H9 (cell line): ENCODE results near the gene PRDM8. TPM values are rescaled to one million over a fixed set of nuclear protein-coding genes. Genes with fewer than 3 reads are reported as not detected.

Experiments
- DNase-seq: peaks from one replicate; pipeline ENCODE4 v3.0.0-alpha.2; 2017
- H2AFZ ChIP-seq: one replicate; pipeline ENCODE4 v1.6.1; 2013; ENCODE audit warnings: mild to moderate bottlenecking, low read length, control low read depth, moderate library complexity
- H2AK5ac ChIP-seq: 2 replicates; pipeline ENCODE4 v1.6.1; 2013; ENCODE audit warnings: low read length, control low read depth, mixed read lengths; ENCODE audit not compliant: insufficient read length
- H2BK120ac ChIP-seq: one replicate; pipeline ENCODE4 v1.6.1; 2013; ENCODE audit warnings: low read depth, mild to moderate bottlenecking, low read length, control low read depth, inconsistent platforms; ENCODE audit not compliant: poor library complexity, severe bottlenecking
- H2BK12ac ChIP-seq: 2 replicates; pipeline ENCODE4 v1.6.1; 2013; ENCODE audit warnings: low read length, control low read depth, mixed read lengths, low read depth; ENCODE audit not compliant: insufficient read length
- H2BK15ac ChIP-seq: 2 replicates; pipeline ENCODE4 v1.6.1; 2013; ENCODE audit warnings: low read depth, low read length, control low read depth
- H2BK20ac ChIP-seq: one replicate; pipeline ENCODE4 v1.6.1; 2013; ENCODE audit warnings: low read depth, mild to moderate bottlenecking, low read length, control low read depth, inconsistent platforms; ENCODE audit not compliant: poor library complexity, severe bottlenecking
- H2BK5ac ChIP-seq: 2 replicates; pipeline ENCODE4 v1.6.1; 2013; ENCODE audit warnings: low read length, control low read depth, mixed read lengths; ENCODE audit not compliant: insufficient read length
- H3K14ac ChIP-seq: 2 replicates; pipeline ENCODE4 v1.6.1; 2013; ENCODE audit warnings: low read length, control low read depth; ENCODE audit not compliant: insufficient read depth
- H3K18ac ChIP-seq: 2 replicates; pipeline ENCODE4 v1.6.1; 2013; ENCODE audit warnings: low read depth, mild to moderate bottlenecking, mixed read lengths, low read length, control low read depth; ENCODE audit not compliant: insufficient read length
- H3K23ac ChIP-seq: 2 replicates; pipeline ENCODE4 v1.6.1; 2013; ENCODE audit warnings: low read length, control low read depth, mixed read lengths, low read depth; ENCODE audit not compliant: insufficient read length
- H3K23me2 ChIP-seq: 2 replicates; pipeline ENCODE4 v1.6.1; 2013; ENCODE audit warnings: low read depth, mild to moderate bottlenecking, mixed read lengths, low read length, control low read depth; ENCODE audit not compliant: insufficient read length, poor library complexity, severe bottlenecking
- H3K27ac ChIP-seq: 2 replicates; pipeline ENCODE4 v1.5.1; 2013; ENCODE audit warnings: low read length, control low read depth, mixed read lengths, low read depth; ENCODE audit not compliant: insufficient read length
- H3K27me3 ChIP-seq: 2 replicates; pipeline ENCODE4 v1.6.1; 2013; ENCODE audit warnings: low read length, control low read depth, inconsistent platforms; ENCODE audit not compliant: insufficient read depth
- H3K4ac ChIP-seq: 2 replicates; pipeline ENCODE4 v1.6.1; 2013; ENCODE audit warnings: low read depth, mild to moderate bottlenecking, control low read depth, inconsistent platforms, low read length, moderate library complexity
- H3K4me1 ChIP-seq: 2 replicates; pipeline ENCODE4 v1.6.1; 2013; ENCODE audit warnings: low read length, control low read depth, inconsistent platforms; ENCODE audit not compliant: insufficient read depth
- H3K4me2 ChIP-seq: 2 replicates; pipeline ENCODE4 v1.6.1; 2013; ENCODE audit warnings: low read length, control low read depth, mixed read lengths; ENCODE audit not compliant: insufficient read length, insufficient read depth
- H3K56ac ChIP-seq: 2 replicates; pipeline ENCODE4 v1.6.1; 2013; ENCODE audit warnings: low read depth, mild to moderate bottlenecking, mixed read lengths, low read length, control low read depth; ENCODE audit not compliant: insufficient read length
- H3K79me1 ChIP-seq: 2 replicates; pipeline ENCODE4 v1.6.1; 2013; ENCODE audit warnings: low read depth, mild to moderate bottlenecking, moderate library complexity, low read length, control low read depth, inconsistent platforms; ENCODE audit not compliant: insufficient read depth, poor library complexity, severe bottlenecking
- H3K79me2 ChIP-seq: 2 replicates; pipeline ENCODE4 v1.6.1; 2013; ENCODE audit warnings: low read length, control low read depth, inconsistent platforms; ENCODE audit not compliant: insufficient read depth
- H3K9ac ChIP-seq: 2 replicates; pipeline ENCODE4 v1.6.1; 2013; ENCODE audit warnings: low read length, control low read depth, mixed read lengths; ENCODE audit not compliant: insufficient read length; ENCODE audit errors: extremely low read depth
- H3K9me3 ChIP-seq: one replicate; pipeline ENCODE4 v1.6.1; 2013; ENCODE audit warnings: low read depth, low read length, inconsistent platforms; ENCODE audit not compliant: control insufficient read depth
- H3T11ph ChIP-seq: one replicate; pipeline ENCODE4 v1.6.1; 2013; ENCODE audit warnings: mild to moderate bottlenecking, low read length, control low read depth, inconsistent platforms
- H4K20me1 ChIP-seq: one replicate; pipeline ENCODE4 v1.6.1; 2013; ENCODE audit not compliant: control insufficient read depth, insufficient read length, insufficient read depth
- H4K5ac ChIP-seq: 2 replicates; pipeline ENCODE4 v1.6.1; 2013; ENCODE audit warnings: low read depth, mild to moderate bottlenecking, mixed read lengths, low read length, control low read depth; ENCODE audit not compliant: insufficient read length
- H4K8ac ChIP-seq: replicated peaks from 2 replicates; pipeline ENCODE4 v1.6.1; 2013; ENCODE audit warnings: low read length, control low read depth, mixed read lengths, low read depth; ENCODE audit not compliant: insufficient read length
- H4K91ac ChIP-seq: 2 replicates; pipeline ENCODE4 v1.6.1; 2013; ENCODE audit warnings: low read depth, mild to moderate bottlenecking, moderate library complexity, mixed read lengths, low read length, control low read depth; ENCODE audit not compliant: insufficient read length
- H3K27ac Mint-ChIP-seq, 3 experiments: 2 replicates in 2 of 3; 3 replicates in 1 of 3; pipeline ENCODE4 v1.8.0; 2020 to 2021; ENCODE audit warnings: mixed read lengths in 3 of 3, mild to moderate bottlenecking in 1 of 3, moderate library complexity in 1 of 3
- H3K27me3 Mint-ChIP-seq: 2 replicates; pipeline ENCODE4 v1.8.0; 2021; ENCODE audit warnings: low read depth, mild to moderate bottlenecking, moderate library complexity, mixed read lengths
- H3K36me3 Mint-ChIP-seq, 3 experiments: 2 replicates in 2 of 3; 3 replicates in 1 of 3; pipeline ENCODE4 v1.8.0; 2020 to 2021; ENCODE audit warnings: low read depth in 3 of 3, mixed read lengths in 3 of 3; ENCODE audit not compliant: insufficient read depth in 1 of 3
- H3K4me1 Mint-ChIP-seq, 2 experiments: 2 replicates each; pipeline ENCODE4 v1.8.0; 2020; ENCODE audit warnings: mixed read lengths in 2 of 2
- H3K4me3 Mint-ChIP-seq, 2 experiments: 2 replicates in 1 of 2; 3 replicates in 1 of 2; pipeline ENCODE4 v1.8.0; 2020 to 2021; ENCODE audit warnings: mild to moderate bottlenecking in 2 of 2, mixed read lengths in 2 of 2, moderate library complexity in 1 of 2
- H3K9me3 Mint-ChIP-seq, 2 experiments: 2 replicates in 1 of 2; 3 replicates in 1 of 2; pipeline ENCODE4 v1.8.0; 2020; ENCODE audit warnings: mild to moderate bottlenecking in 2 of 2, mixed read lengths in 2 of 2, moderate library complexity in 1 of 2
- CTCF ChIP-seq: fragments of 200-600 bp; sonication (generic); conservative IDR thresholded peaks from 3 replicates; pipeline ENCODE4 v1.8.0; 2021; ENCODE audit warnings: antibody characterized with exemption, mild to moderate bottlenecking
- WGBS: extraction: QIAGEN DNeasy Blood & Tissue Kit; methylation state at CpG from one replicate; pipeline ENCODE4 v1.1.7; 2013; ENCODE audit warnings: missing lambda C conversion rate, low lambda C conversion rate, mixed read lengths; ENCODE audit not compliant: insufficient read length; ENCODE audit errors: extremely low coverage; 5-methylcytosine and 5-hydroxymethylcytosine counted together
- total RNA-seq: library from RNA; stranded (reverse); gene quantifications from 2 replicates; pipeline ENCODE4 v1.2.1, GENCODE V29; 2021

The PRDM8 gene
- total RNA-seq, 1 experiment from 2014 or later, result not detected

- Histone ChIP-seq H3K4me1 (0 out of 2 replicates have a peak, but pooled peaks cover 3% of the 10 kb centered on the region), H4K20me1 (no peaks in the 10 kb centered on the region), H3K4me2 (no peak overlapping the region), H2AK5ac (no peak overlapping the region), H2BK15ac (no peak overlapping the region), H3K18ac (no peak overlapping the region), H4K91ac (no peak overlapping the region), H2BK120ac (no peak overlapping the region), H3K27ac (no peak overlapping the region), H2AFZ (no peak overlapping the region), H3K79me1 (no peaks in the 10 kb centered on the region), H2BK5ac (no peak overlapping the region), H3K9ac (no peak overlapping the region), H3K4ac (no peak overlapping the region), H3K79me2 (no peaks in the 10 kb centered on the region), H3K14ac (no peak overlapping the region), H2BK20ac (no peak overlapping the region), H4K5ac (no peak overlapping the region), H3K27me3 (peaks cover 96% of the 10 kb centered on the region), H3K23me2 (peaks cover 10% of the 10 kb centered on the region), H3K56ac (no peak overlapping the region), H3T11ph (no peak overlapping the region), H2BK12ac (no peak overlapping the region), H4K8ac (no peak overlapping the region), H3K9me3 (no peaks in the 10 kb centered on the region), H3K23ac (no peak overlapping the region)
- Mint-ChIP-seq H3K4me3 (peak overlapping the region in 1 of 2 experiments; percentile 30; a peak in 1 of 5 replicates), H3K27me3 (peaks cover 100% of the 10 kb centered on the region), H3K9me3 (peaks cover 3 to 7% of the 10 kb centered on the region in 2 experiments; a peak in 3 of 5 replicates), H3K4me1 (peaks cover 29 to 35% of the 10 kb centered on the region in 2 experiments), H3K36me3 (no peaks in the 10 kb centered on the region; a peak in 1 of 7 replicates), H3K27ac (no peak overlapping the region)
- no peak for TF ChIP-seq CTCF
- no peak for DNase-seq
- WGBS, result no CpG with 5 or more reads among the region's 43 CpGs
These were observed 8.4 kb upstream of the PRDM8 start for GRCh38 chr4:80188801-80189458.
